ENCODE data around the gene GRIK1. TPM values are rescaled to one million over a fixed set of nuclear protein-coding genes. Genes with fewer than 3 reads are reported as not detected.

GRIK1 gene
- total RNA-seq, 1 donor = not detected

- Histone ChIP-seq H3K9me3 (ENCODE audit: low read depth, low read length) (no peaks in the 10 kb centered on the region), H3K27ac (ENCODE audit: low read depth, low read length) (no peak overlapping the region), H3K4me1 (ENCODE audit: insufficient read depth, low read length) (no peaks in the 10 kb centered on the region), H3K4me2 (ENCODE audit: insufficient read depth, low read length) (no peak overlapping the region), H3K27me3 (ENCODE audit: insufficient read depth, low read length) (peaks cover 1% of the 10 kb centered on the region), H3K36me3 (ENCODE audit: insufficient read depth, low read length) (no peaks in the 10 kb centered on the region), H4K20me1 (ENCODE audit: insufficient read depth, low read length) (no peaks in the 10 kb centered on the region), H3K79me2 (ENCODE audit: insufficient read depth, low read length) (no peaks in the 10 kb centered on the region), H3K4me3 (ENCODE audit: insufficient read depth, low read length) (no peak overlapping the region), H2AFZ (ENCODE audit: low read length) (no peak overlapping the region)
- DNase-seq (ENCODE audit: insufficient read length, low spot score, missing footprints) = no peak
- no peak for TF ChIP-seq CTCF (IDR thresholded peaks at IDR 0.05; ENCODE audit: extremely low read depth, low read depth, low read length)
Observed at GRCh38 chr21:29947119-29947518, 7.3 kb upstream of the GRIK1 start.

- peaks cover 28% of the 10 kb centered on the region for H3K27me3 ChIP-seq (ENCODE audit: insufficient read depth, low read length)
- H3K4me1 ChIP-seq (ENCODE audit: insufficient read depth, low read length) = no peaks in the 10 kb centered on the region
- no peak overlapping the region for H2AFZ ChIP-seq (ENCODE audit: low read length)
- no peaks in the 10 kb centered on the region for H3K9me3 ChIP-seq (ENCODE audit: low read depth, low read length)
- H3K27ac ChIP-seq (ENCODE audit: low read depth, low read length) = no peak overlapping the region
- H4K20me1 ChIP-seq (ENCODE audit: insufficient read depth, low read length) = no peaks in the 10 kb centered on the region
- DNase-seq (ENCODE audit: insufficient read length, low spot score, missing footprints) = no peak
- H3K4me2 ChIP-seq (ENCODE audit: insufficient read depth, low read length) = no peak overlapping the region
- no peaks in the 10 kb centered on the region for H3K36me3 ChIP-seq (ENCODE audit: insufficient read depth, low read length)
- TF ChIP-seq CTCF (IDR thresholded peaks at IDR 0.05; ENCODE audit: extremely low read depth, low read depth, low read length) = no peak
- H3K4me3 ChIP-seq (ENCODE audit: insufficient read depth, low read length) = no peak overlapping the region
- H3K79me2 ChIP-seq (ENCODE audit: insufficient read depth, low read length) = no peaks in the 10 kb centered on the region
Observed at GRCh38 chr21:29943885-29944284, 4.1 kb upstream of the GRIK1 start.

- no peak for DNase-seq (ENCODE audit: insufficient read length, low spot score, missing footprints)
- H3K36me3 ChIP-seq (ENCODE audit: insufficient read depth, low read length) = no peaks in the 10 kb centered on the region
- H3K4me2 ChIP-seq (ENCODE audit: insufficient read depth, low read length) = no peak overlapping the region
- H3K4me3 ChIP-seq (ENCODE audit: insufficient read depth, low read length) = no peak overlapping the region
- H3K27ac ChIP-seq (ENCODE audit: low read depth, low read length) = no peak overlapping the region
- H2AFZ ChIP-seq (ENCODE audit: low read length) = no peak overlapping the region
- no peaks in the 10 kb centered on the region for H4K20me1 ChIP-seq (ENCODE audit: insufficient read depth, low read length)
- H3K9me3 ChIP-seq (ENCODE audit: low read depth, low read length) = no peaks in the 10 kb centered on the region
- H3K27me3 ChIP-seq (ENCODE audit: insufficient read depth, low read length) = peaks cover 43% of the 10 kb centered on the region
- no peak for TF ChIP-seq CTCF (IDR thresholded peaks at IDR 0.05; ENCODE audit: extremely low read depth, low read depth, low read length)
- no peaks in the 10 kb centered on the region for H3K79me2 ChIP-seq (ENCODE audit: insufficient read depth, low read length)
- H3K4me1 ChIP-seq (ENCODE audit: insufficient read depth, low read length) = no peaks in the 10 kb centered on the region
Observed at GRCh38 chr21:29942034-29942433, 2.2 kb upstream of the GRIK1 start.

GRCh38 chr21:29940991-29941390 is 1.2 kb upstream of the GRIK1 start:
- DNase-seq (ENCODE audit: insufficient read length, low spot score, missing footprints) = no peak
- no peaks in the 10 kb centered on the region for H3K4me1 ChIP-seq (ENCODE audit: insufficient read depth, low read length)
- peaks cover 47% of the 10 kb centered on the region for H3K27me3 ChIP-seq (ENCODE audit: insufficient read depth, low read length)
- H3K4me3 ChIP-seq (ENCODE audit: insufficient read depth, low read length) = no peak overlapping the region
- H2AFZ ChIP-seq (ENCODE audit: low read length) = no peak overlapping the region
- no peaks in the 10 kb centered on the region for H4K20me1 ChIP-seq (ENCODE audit: insufficient read depth, low read length)
- no peaks in the 10 kb centered on the region for H3K79me2 ChIP-seq (ENCODE audit: insufficient read depth, low read length)
- no peak for TF ChIP-seq CTCF (IDR thresholded peaks at IDR 0.05; ENCODE audit: extremely low read depth, low read depth, low read length)
- H3K36me3 ChIP-seq (ENCODE audit: insufficient read depth, low read length) = no peaks in the 10 kb centered on the region
- H3K9me3 ChIP-seq (ENCODE audit: low read depth, low read length) = no peaks in the 10 kb centered on the region
- H3K27ac ChIP-seq (ENCODE audit: low read depth, low read length) = no peak overlapping the region
- no peak overlapping the region for H3K4me2 ChIP-seq (ENCODE audit: insufficient read depth, low read length)
